Endodermal cell (in vitro differentiated cells): ENCODE data around the gene SPAG7. TPM values are rescaled to one million over a fixed set of nuclear protein-coding genes. Genes with fewer than 3 reads are reported as not detected.

Experiments
- DNase-seq: peaks from one replicate; pipeline ENCODE4 v3.0.0-alpha.2; 2017
- H3K27ac ChIP-seq: 2 replicates; pipeline ENCODE4 v1.5.1; 2013; ENCODE audit warnings: mild to moderate bottlenecking, low read depth, low read length, moderate library complexity
- H3K27me3 ChIP-seq: 2 replicates; pipeline ENCODE4 v1.6.1; 2013; ENCODE audit warnings: mild to moderate bottlenecking, low read length, moderate library complexity; ENCODE audit not compliant: insufficient read depth, control insufficient read depth, poor library complexity, severe bottlenecking
- H3K36me3 ChIP-seq: 2 replicates; pipeline ENCODE4 v1.7.0; 2013; ENCODE audit warnings: mild to moderate bottlenecking, low read length, moderate library complexity; ENCODE audit not compliant: control insufficient read depth, insufficient read depth
- H3K4me1 ChIP-seq: one replicate; pipeline ENCODE4 v1.7.0; 2013; ENCODE audit warnings: low read length; ENCODE audit not compliant: control insufficient read depth, insufficient read depth
- H3K4me3 ChIP-seq: 2 replicates; pipeline ENCODE4 v1.5.1; 2013; ENCODE audit warnings: mild to moderate bottlenecking, low read length, moderate library complexity
- H3K9ac ChIP-seq: 2 replicates; pipeline ENCODE4 v1.6.1; 2013; ENCODE audit warnings: mild to moderate bottlenecking, low read length, moderate library complexity; ENCODE audit not compliant: poor library complexity, severe bottlenecking; ENCODE audit errors: extremely low read depth
- H3K9me3 ChIP-seq: 2 replicates; pipeline ENCODE4 v1.6.1; 2013; ENCODE audit warnings: mild to moderate bottlenecking, low read length, moderate library complexity; ENCODE audit not compliant: control insufficient read depth
- H3K27ac Mint-ChIP-seq: 2 replicates; pipeline ENCODE4 v1.8.0; 2020; ENCODE audit warnings: mixed read lengths
- H3K27me3 Mint-ChIP-seq: 2 replicates; pipeline ENCODE4 v1.8.0; 2021; ENCODE audit warnings: mild to moderate bottlenecking, mixed read lengths; ENCODE audit not compliant: insufficient read depth
- H3K36me3 Mint-ChIP-seq: 2 replicates; pipeline ENCODE4 v1.8.0; 2020; ENCODE audit warnings: low read depth, mixed read lengths
- H3K4me1 Mint-ChIP-seq: 2 replicates; pipeline ENCODE4 v1.8.0; 2020; ENCODE audit warnings: mixed read lengths
- H3K4me3 Mint-ChIP-seq: 2 replicates; pipeline ENCODE4 v1.8.0; 2020; ENCODE audit warnings: mild to moderate bottlenecking, moderate library complexity, mixed read lengths
- H3K9me3 Mint-ChIP-seq: 2 replicates; pipeline ENCODE4 v1.8.0; 2020; ENCODE audit warnings: mild to moderate bottlenecking, mixed read lengths
- WGBS, 2 experiments: methylation state at CpG; one replicate each; pipeline versions ENCODE4 v1.1.5 to v1.1.7; 2013; ENCODE audit warnings: missing lambda C conversion rate in 2 of 2, mixed read lengths in 1 of 2; ENCODE audit not compliant: insufficient coverage in 1 of 2, insufficient read length in 1 of 2; 5-methylcytosine and 5-hydroxymethylcytosine counted together
- total RNA-seq, 2 donors: library from RNA; stranded (reverse); fragmentation: NEBNext Ultra II Directional in 1 of 2; extraction: Animal tissue kit (Norgen Biotek cat#: 25700) in 1 of 2; gene quantifications; 2 replicates in 1 of 2; 3 replicates in 1 of 2; pipeline ENCODE4 v1.2.1, GENCODE V29; 2021
- TF ChIP-seq, protein P1 (sequence below): fragments of 200-600 bp; sonication (generic); conservative IDR thresholded peaks from 2 replicates; pipeline ENCODE4 v1.5.0; 2021; ENCODE audit warnings: antibody characterized with exemption, mild to moderate bottlenecking

Gene SPAG7
- total RNA-seq, 2 donors from 2014 or later: 81.1 to 84.4 TPM

DNA sequence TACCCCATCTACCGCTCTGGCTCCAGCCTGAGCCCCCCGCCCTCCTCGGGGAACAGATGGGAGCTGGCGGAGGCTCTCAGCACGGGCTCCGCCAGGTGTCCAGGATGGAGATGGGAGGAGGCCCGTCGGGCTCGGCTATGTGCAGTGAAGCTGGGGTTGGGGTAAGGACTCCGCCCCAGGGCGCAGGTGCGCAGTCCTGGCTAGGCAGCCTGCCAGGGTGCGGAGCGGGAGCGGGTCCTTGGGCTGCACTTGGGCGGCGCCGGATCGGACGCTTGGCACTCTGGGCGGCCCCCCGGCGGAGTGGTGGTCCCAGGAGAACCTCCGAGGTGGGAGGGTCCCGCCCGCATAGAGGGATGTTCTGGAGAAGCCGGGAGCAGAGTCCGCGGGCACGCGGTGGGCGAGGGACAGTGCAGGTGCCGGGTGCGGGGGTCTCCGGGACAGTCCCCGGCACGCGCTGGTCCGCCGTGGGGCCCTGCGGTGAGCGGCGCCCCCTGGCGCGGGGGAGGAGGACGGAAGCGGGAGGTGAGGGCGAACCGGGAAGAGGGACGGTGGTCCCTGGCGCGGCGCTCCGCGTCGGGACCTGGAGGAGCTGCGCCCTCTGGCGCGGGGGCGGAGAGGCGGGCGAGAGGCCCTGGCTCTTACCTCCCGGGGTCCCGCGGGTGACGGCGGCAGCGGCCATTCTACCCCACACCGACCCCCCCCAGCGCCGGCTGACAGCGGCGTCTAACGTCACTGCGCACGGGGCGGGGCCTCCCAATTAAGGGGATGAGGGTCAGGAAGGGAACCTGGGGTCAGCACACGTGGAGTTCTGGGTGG is 19.5 kb upstream of the SPAG7 start, which contains the start of gene CAMTA2:
Gene CAMTA2, minus strand, starts transcription at position 725 of the 816 bp plus-strand sequence. CDS start 1,453 bp downstream, outside the sequence.
- no peak within 1 kb of the TSS for H3K27ac Mint-ChIP-seq
- no peaks in the 10 kb centered on the region for H3K36me3 ChIP-seq

DNA sequence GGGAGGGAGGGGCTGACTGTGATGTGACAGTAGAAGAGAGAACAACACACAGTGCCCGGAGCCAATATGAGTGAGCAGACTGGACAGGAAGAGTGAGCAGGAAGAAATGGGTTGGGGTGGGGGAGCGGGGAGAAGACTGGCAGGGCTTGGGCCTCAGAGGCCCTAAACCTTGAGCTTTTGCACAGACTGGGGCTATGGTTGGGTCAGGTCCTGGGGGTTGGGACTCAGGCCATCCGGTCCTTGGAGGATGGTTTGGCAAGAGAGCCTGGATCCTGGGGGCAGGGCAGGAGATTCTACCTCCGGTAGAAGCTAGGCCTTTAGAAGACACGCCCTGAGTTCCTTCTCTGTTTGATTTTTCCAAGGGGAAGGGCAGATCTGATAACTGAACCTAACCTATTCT is 18.8 kb upstream of the SPAG7 start:
- no peak overlapping the region for H3K9ac ChIP-seq

More for the DNA sequence above, 19.5 kb upstream of the SPAG7 start, which contains the start of gene CAMTA2:
- Histone ChIP-seq H3K9me3 (no peaks in the 10 kb centered on the region), H3K27ac (no peak within 1 kb of the TSS), H3K4me1 (no peaks in the 10 kb centered on the region), H3K9ac (peak within 1 kb of the TSS; percentile 23), H3K27me3 (peaks cover 12% of the 10 kb centered on the region), H3K4me3 (peak within 1 kb of the TSS; percentile 80)
- WGBS, 2 experiments: 2 to 4% methylated on average over 19 to 78 of the region's 78 CpGs
- Mint-ChIP-seq H3K36me3 (peaks cover 3% of the 10 kb centered on the region), H3K9me3 (no peaks in the 10 kb centered on the region), H3K4me1 (peaks cover 17% of the 10 kb centered on the region), H3K4me3 (peak within 1 kb of the TSS; percentile 74), H3K27me3 (peaks cover 43% of the 10 kb centered on the region)
- TF ChIP-seq, protein P1, sequence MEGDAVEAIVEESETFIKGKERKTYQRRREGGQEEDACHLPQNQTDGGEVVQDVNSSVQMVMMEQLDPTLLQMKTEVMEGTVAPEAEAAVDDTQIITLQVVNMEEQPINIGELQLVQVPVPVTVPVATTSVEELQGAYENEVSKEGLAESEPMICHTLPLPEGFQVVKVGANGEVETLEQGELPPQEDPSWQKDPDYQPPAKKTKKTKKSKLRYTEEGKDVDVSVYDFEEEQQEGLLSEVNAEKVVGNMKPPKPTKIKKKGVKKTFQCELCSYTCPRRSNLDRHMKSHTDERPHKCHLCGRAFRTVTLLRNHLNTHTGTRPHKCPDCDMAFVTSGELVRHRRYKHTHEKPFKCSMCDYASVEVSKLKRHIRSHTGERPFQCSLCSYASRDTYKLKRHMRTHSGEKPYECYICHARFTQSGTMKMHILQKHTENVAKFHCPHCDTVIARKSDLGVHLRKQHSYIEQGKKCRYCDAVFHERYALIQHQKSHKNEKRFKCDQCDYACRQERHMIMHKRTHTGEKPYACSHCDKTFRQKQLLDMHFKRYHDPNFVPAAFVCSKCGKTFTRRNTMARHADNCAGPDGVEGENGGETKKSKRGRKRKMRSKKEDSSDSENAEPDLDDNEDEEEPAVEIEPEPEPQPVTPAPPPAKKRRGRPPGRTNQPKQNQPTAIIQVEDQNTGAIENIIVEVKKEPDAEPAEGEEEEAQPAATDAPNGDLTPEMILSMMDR: peak; percentile 79
- DNase-seq: peak; percentile 94

DNA sequence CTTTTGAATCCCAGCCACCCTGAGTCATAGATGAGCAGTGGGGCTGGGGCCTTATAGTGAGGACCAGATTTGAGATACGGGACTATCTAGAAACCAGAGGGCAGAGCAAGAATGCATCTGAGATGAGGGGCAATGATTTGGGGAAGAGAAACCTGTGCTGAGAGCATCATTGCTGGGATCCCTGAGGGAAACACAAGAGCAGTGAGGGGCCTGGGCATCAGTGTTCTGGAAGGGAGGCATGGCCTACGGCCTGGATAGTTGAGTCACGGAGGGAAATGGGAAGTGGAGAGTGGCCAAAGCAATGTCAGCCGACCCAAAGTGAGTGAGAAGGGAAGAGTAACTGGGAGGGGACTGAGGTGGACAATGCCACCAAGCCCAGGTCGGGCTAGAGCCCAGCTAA is 14.7 kb upstream of the SPAG7 start:
- Mint-ChIP-seq H3K9me3 (no peaks in the 10 kb centered on the region), H3K4me1 (peaks cover 14% of the 10 kb centered on the region), H3K4me3 (no peak overlapping the region), H3K36me3 (peaks cover 26% of the 10 kb centered on the region), H3K27ac (no peak overlapping the region), H3K27me3 (peaks cover 50% of the 10 kb centered on the region)
- H3K36me3 ChIP-seq: peaks cover 22% of the 10 kb centered on the region
- no peak for DNase-seq
- WGBS, 2 experiments: 72 to 73% methylated on average over 5 of the region's 5 CpGs
- peaks cover 3% of the 10 kb centered on the region for H3K4me1 ChIP-seq
- no peaks in the 10 kb centered on the region for H3K9me3 ChIP-seq
- H3K4me3 ChIP-seq: no peak overlapping the region
- TF ChIP-seq, protein P1: no peak
- peaks cover 13% of the 10 kb centered on the region for H3K27me3 ChIP-seq
- H3K9ac ChIP-seq: no peak overlapping the region
- no peak overlapping the region for H3K27ac ChIP-seq

More for the DNA sequence above, 18.8 kb upstream of the SPAG7 start:
- no peak for DNase-seq
- H3K36me3 Mint-ChIP-seq: peaks cover 4% of the 10 kb centered on the region
- H3K27me3 Mint-ChIP-seq: peaks cover 43% of the 10 kb centered on the region
- no peak overlapping the region for H3K27ac Mint-ChIP-seq
- H3K4me3 ChIP-seq: peak overlapping the region; percentile 80
- H3K27me3 ChIP-seq: peaks cover 12% of the 10 kb centered on the region
- H3K4me1 ChIP-seq: no peaks in the 10 kb centered on the region
- H3K9me3 Mint-ChIP-seq: no peaks in the 10 kb centered on the region
- peaks cover 17% of the 10 kb centered on the region for H3K4me1 Mint-ChIP-seq
- H3K9me3 ChIP-seq: no peaks in the 10 kb centered on the region
- WGBS, 2 experiments: 90 to 92% methylated on average over 4 to 5 of the region's 5 CpGs
- peak overlapping the region; percentile 74 for H3K4me3 Mint-ChIP-seq
- H3K27ac ChIP-seq: no peak overlapping the region
- TF ChIP-seq, protein P1: no peak
- no peaks in the 10 kb centered on the region for H3K36me3 ChIP-seq
